Stimulated activated CD4-positive, alpha-beta T cell treated with anti-CD3 and anti-CD28 coated beads, Interleukin-4, amount 100 ng/mL, for 48 hours (primary cell): Measurements from ENCODE around the gene KRT74.

Source experiments
- DNase-seq, 2 donors: peaks; one replicate each; pipeline ENCODE4 v3.0.0-alpha.2; 2020; ENCODE audit warnings: low read depth in 2 of 2

The KRT74 gene

DNA sequence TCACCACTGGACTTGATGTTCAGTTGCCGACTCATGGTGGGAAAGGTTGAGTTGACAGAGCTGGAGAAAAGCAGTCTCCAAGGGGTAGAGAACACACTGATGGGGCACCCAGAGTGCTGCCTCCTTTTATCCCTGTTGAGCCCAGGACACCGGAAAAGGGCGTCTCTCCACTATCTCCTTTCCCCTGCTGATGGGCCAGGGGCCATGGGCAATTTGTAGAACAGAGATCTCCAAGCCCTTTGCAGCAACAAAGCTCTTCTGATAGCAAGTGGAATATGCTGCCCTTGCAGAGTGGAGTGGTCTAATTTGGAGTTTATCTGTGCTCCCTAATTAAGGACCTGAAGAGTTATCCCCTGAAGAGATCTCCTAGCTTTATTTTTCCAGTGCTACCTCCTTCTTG is at the start of gene KRT74:
KRT74 (minus strand) TSS at position 101 of the 400 bp plus-strand sequence; CDS start at position 35, 66 bp downstream.
- DNase-seq: no peak

DNA sequence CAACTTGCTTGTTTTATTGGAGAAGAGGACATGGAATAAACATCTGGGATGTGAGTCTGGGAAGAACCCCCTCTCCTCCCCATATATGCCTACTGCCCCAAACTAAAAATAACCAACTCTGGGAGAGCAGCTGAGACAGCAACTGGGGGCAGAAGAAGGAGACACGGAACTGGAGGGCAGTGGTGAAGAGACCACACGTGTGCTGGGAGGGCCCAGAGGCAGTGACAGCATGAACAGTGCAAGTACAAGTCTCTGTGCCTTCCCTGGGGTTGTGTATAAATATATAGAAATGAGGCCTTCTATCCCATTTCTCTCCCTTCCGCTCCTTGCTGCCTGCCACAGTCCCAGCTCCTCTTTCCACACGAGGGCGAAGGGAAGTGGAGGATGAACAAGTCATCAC is 48.7 kb upstream of the KRT74 start:
- no peak for DNase-seq

DNA sequence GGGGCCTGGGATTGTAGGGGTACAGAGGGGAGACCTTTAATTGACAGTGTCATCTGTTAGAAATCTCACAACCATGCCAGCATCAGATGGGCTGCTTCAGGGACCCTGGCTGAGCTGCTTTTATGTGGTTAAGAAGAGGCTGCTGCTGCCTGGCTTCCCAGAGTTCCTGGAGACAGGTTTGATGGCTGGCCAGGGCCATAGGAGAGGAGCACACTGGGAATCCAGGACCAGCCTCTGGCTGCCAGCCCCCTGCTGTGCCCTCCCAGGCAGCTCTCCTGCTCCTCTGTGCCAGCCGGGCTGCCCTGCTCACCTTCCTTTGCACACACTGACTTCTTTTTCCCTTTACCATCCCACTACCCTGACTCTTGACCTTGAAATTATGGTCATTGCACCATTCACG is 45.2 kb upstream of the KRT74 start:
- no peak for DNase-seq

DNA sequence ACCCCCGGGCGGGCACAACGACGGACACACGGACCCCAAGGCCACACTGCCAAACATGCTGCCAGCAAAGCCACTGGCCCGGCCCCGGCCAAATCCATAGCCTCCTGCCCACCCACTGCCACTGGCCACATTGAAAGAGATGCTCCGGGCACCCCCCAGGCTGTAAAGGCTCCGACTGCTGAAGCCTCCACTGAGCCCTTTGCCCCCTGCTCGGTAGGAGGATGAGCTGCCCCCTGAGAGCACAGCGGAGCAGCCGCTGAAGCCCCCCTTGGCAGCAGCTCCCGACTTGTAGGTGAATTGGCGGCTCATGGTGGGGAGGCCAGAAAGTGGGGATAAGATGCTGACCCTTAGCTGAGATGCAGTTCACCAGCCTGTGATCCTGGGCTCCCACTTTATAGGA is 44.6 kb upstream of the KRT74 start, which contains the start of gene KRT73:
KRT73 (minus strand) TSS at position 344 of the 400 bp plus-strand sequence; CDS start at position 309, 35 bp downstream.
- DNase-seq: no peak

DNA sequence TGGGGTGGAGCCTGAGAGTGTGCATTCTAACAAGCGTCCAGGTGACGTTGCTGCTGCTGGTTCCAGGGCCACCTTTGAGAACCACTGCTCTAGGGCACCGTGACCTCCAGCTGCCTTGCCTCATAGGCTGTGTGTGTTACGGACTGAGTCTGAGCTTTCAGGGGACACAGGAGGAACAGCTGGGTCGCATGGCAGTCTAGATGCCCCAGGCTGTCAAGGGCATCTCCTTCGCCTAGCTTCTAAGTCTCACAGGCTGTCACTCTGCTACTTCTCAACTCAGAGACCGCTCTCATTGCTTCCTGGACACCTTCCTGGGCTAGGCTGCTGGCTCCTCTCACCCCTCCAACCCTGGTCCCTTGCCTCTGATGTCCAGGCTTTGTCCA is 43.8 kb upstream of the KRT74 start:
- no peak for DNase-seq

DNA sequence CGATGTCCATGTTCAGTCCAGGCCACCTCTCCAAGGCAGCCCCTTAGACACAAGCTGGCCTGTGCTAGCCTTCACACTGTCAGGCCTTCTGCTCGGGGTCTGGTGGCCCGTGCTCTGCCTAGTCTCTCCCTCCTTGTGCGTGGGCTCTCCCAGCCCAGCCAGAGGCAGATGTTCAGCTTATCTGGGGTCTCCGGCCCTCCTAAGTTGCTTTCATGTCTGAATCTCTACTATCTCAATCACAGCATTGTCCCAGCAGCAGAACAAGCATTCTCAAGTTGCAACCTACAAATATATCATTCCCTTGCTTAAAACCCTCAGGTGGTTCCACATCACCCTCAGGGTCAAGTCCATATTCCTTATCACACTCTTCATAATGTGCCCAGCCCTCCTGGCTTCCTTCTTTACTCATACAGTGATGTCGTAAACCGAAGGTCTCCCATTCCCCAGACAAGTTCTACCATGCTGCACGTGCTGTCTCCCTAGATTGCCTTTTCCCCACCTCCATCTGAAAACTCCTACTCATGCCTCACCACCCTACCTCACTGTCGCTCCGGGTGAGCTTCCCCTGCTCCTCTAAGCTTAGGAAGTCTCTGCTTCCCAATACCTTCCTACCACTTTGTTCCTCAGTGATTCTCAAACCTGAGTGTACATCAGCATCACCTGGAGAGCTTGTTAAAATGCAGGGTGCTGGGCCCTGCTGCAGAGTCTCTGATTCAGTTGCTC is 43.2 kb upstream of the KRT74 start:
- no peak for DNase-seq

DNA sequence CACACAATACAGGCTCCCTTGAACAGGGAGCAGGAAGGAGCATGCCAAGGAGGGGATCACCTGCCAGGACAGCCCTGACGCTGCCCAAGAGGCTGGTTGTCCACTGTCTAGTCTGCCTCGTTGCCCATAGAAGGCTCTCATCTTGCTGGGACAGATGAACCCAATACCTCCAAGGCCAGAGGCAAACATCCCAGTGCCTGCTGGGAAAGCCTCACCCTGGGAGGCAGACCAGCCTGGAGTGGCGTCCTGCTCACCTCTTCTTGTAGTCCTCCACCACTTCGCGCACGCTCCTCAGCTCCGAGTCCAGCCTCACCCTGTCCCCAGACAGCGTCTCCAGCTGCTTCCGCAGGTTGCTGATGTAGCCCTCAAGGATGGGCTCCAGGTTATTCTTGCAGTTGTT is 42.3 kb upstream of the KRT74 start:
- no peak for DNase-seq

DNA sequence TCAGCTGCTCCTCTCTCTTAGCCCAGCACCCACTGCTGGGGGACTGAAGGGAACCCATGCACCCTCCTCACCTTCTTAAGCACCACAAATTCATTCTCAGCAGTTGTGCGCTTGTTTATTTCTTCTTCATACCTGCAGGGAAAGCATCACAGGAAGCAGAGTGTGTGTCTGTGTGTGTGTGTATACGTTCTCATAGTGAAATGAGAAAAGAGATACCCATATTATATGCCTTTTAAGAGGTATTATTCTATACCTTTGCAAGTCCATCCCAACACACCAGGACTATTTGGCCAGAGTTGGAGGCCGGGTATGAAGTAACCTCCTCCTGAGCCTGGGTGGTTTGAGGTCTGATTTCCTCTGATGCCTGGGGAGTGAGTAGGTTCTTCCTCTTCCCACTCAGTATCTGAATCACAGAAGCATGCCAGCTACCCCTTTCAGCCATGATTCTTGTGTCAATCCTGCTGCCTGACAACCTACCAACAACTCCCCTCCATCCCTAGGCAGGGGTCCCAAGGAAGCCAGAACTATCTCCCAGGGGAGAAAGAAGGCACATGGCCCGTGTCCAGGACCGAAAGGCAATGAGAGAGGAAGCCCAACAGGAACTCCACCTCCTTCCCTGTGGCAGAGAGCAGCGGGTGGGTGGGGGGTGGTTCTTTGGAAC is 41.7 kb upstream of the KRT74 start:
- DNase-seq: no peak

DNA sequence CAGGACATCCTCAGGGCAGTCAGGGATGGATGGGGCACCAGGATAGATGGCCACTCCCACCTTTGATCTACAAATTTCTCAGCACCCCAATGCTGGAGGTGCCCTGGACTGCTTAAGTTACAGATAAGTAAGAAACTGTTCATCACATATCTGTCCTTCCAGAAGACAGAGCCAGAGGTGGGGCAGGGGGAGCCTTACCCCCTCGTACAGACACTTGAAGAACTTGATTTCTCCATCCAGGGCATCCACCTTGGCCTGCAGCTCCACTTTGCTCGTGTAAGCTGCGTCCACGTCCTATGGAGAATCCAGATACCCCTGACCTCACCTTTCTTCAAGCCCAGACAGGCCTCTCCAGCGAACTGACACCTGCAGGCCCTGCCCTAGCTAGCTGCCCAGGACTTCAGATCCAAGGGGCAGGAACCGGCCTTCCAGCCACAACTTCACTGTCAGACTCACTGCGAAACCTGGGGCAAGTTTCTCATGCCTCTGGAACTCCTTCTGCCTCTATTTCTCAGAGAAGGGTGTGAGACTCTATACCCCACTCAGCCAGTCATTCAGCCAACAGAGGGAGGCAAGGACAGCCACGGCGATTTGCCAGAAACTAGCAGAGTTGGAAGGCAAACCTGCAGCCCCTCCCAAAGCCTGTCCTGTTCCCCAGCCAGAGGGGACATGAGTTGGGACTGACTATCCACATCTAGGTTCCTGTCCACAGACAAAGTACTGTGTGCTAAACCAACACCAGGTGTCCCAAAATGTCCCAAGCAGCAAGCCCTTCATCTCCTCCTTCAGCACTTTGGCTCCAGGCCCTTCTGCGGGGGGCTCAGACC is 41.0 kb upstream of the KRT74 start:
- no peak for DNase-seq

DNA sequence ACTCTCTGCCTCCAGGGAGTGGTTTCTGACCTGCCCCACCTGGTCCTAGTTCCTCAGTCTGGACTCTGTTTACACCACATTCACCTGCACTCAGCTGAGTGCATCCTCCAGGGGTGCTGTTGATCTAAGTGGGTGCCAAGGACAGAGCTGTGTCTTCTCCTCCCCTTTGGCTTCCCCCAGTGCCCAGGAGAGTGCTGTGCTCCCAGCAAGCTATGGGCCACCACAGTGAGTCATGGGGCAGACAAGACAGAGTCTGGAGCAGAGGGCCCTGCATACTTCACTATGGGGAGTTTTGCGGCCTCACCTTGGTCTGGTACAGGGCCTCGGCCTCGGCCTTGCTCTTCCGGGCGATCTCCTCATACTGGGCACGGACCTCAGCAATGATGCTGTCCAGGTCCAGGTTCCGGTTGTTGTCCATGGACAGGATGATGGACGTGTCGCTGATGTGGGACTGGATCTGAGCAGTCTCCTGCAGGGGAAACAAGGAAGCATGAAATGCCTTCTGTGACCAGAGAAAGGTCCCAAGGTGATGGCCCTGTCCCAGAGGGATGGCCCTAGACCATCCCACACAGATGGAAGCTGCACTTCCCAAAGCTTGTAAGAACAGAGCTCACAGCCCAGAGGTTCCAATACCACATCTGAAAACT is 39.9 kb upstream of the KRT74 start:
- DNase-seq: no peak

DNA sequence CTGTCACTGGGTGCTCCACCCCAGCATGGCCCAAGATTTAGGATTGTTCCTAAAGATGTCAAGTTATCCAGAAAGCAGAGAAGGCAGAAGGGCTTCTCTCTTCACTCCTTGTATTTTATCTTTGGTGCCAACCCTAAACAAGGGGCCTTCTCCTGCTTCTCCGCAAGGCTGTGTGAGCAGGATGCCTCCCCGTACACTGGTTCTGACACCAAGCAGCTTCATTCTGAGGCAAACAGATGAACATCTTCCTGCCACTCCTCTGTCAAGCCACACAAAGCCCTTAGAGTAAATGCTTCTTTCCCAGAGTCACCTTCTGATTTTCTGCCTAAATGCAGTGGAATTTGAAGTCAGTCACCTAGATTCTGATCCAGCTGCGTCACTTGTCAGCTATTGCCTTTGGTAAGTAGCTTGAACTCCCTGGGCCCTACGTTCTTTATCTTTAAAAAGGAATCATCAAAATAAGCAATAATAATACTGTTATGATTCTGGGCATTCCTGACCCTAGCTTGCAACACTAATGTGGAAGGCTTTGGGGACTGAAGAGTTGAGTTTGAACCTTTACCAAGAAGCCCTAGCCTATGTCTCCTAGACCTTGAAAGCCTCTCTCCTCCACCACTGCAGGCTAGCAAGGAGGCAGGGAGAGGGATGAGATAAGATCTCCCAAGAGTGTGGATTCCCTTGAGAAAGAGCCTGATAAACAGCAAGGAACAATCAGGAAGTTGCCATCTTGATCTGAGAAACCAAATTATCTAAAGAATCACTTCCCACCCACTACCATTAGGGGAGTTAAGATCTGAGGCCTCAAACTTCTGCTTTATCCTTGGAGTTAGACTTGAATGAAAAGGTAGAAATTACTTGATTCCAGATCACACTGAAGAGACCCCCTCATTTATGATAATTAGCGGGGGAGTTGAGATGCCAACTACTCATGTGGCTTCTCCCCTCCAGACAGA is 39.1 kb upstream of the KRT74 start:
- no peak for DNase-seq

DNA sequence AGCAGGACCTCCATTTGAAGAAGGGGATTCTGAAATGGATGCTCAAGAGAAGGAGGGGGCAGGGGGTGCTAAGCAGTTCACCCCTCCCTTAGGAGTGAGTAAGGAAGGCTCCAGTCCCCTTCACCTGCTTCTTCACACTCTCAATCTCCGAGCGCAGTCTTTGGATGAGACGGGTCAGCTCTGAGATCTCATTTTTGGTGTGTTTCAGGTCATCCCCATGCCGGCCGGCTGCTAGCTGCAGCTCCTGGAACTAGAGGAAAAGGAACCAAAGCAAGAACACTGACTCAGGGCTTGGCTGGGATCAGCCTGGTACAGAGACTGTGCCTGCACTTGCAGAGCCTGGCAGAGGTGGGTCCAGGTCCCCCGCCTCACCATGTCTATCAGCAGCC is 37.4 kb upstream of the KRT74 start:
- no peak for DNase-seq

DNA sequence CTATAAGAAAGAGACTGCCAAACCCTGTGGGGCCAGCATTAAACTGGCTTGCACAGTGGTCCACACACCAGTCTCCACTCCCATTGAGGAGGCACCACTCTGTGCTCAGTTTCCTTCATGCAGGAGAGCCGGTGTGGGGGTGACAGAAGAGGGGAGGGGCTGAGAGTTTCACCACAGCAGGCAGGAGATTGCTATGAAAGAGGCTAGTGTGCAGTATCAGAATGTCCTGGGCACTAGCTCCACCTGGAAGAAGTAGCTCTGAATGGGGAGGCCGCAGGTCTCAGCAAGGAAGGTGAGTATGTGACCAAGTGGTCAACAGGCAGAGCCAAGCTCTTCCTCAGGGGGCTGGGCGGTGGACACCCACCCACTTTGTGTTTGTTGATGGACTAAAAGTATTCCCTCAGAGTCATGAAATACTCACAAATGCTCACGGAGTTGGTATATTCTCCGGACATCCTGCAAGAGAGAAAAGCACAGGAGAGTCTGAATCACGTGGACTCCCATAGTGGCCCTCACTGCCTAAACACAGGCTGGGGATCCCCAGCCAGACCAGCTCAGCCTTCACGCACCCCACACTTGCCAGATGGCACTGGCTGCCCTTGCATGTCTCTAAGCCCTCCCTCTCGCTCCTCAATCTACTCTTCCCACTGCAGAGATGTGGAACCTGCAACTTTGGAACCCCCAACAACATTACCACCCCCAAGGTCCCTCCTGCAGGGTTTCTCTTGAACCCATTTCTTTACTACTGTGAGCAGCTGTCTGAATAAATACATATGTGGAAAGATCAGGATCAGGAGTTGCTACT is 35.4 kb upstream of the KRT74 start:
- DNase-seq: no peak

DNA sequence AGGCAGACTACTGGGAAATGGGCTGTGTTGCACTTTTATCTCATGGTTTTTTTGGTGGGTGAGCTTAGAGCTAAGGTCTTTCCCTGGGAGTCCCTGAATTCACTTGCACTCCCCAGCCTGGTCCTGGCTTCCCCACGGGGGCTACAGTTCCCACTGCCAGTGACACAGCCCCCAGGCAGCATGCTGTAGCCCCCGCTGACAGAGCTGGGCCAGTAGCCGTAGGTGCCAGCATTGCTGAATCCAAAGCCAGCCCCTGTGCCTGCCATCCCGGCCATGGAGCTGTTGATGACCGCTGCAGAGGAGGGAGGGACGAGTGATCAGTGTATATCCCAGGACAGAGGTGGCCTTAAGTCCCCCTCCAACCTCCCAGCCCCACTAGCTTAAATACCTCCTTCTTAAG is 34.5 kb upstream of the KRT74 start:
- DNase-seq: no peak

DNA sequence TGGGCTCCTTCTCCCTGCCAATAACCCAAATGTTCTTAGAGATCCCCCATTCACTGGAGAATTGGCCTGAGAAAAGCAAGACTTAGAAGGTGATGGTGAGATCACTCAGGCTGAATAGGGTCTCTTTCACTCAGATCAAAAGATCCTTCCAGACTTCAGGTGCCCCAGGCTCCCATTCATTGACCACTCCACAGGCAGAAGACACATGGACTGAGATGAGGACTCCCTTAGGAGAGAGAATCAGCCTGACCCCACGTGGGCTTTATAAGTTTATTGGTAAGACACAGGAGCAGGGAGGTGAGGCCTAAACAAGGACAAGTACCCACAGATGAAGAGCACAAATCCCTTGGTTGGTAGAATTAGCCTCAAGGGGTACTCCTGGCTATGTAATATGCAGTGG is 33.7 kb upstream of the KRT74 start:
- no peak for DNase-seq

DNA sequence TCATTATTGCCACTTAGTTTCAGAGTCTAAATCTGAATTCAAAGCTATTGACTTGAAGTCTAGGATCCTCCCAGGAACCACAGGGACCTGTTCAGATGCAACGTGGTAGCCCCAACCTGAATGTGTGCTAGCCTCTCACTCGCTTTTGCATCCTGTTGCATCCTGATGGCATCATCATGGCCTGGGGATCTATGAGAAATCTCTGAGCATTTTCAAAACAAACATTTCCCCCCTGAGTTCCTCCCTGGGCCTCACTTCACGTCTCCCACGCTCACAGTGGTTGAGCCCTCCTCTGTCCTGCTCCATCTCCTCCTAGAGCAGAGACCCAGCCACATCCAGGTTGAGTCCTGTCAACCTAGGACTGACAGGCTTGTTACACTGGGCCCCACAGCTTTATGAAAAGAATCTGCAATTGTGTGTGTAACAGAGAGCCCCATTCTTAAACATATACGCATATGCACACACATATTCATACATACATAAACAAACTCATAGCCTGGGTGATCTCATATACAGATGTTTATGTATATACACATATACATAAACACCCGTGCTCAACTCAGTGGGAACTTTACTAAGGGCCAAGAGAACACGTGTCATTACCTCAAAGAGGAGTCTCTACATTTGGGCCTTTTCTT is 33.1 kb upstream of the KRT74 start:
- no peak for DNase-seq

DNA sequence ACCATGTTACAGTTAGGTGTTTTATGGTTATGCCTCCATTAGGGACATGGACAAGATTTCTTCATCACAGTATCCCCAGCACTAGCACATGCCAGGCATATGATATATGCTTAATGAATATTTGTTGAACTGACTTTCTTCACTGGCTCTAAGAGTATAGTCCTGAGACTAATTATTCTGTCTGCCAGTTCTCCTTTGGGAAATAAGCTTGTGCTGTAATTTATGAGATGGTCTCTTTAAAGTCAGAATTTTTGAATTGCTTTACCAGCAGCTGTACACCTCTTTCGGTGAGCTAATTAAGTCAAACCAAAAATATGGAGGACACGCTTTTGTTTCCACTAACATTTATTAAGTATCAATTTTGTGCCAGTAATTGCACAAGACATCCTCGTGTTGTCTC is 32.5 kb upstream of the KRT74 start:
- no peak for DNase-seq

DNA sequence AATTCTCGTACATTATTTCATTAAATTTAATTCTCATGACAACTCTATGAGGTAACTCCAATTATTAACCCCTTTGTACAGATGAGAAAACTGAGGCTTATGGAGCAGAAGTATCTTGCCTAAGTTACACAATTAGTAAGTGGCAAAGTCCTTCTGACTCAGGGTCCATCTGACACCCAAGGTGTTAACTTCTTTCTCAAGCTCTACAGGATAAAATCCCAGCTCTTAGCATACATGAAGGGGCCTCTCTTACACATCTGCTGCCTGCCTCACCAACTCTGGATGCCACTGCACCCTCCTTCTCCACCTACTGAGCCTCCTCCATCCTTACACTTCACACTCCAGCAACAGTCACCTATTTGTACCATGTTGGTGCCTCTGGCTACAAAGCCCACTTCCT is 31.9 kb upstream of the KRT74 start:
- no peak for DNase-seq

DNA sequence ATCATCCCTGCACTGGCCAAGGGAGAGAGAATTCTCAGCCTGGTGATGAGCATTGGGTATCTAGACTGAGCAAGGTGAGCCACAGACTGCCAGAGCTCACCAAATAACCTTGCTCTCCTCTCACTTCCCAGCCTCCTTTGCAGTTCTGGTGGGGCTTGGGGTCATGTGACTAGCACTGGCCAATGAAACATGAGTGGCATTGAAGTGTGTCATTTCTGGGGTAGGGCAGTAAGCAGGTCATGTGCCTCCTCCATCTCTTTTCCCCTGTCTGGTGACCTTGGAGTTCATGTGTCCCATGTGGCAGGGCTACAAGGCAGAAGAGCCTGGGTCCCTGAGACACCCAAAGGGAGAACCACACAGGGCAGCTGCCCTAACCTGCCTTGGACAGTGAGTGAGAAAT is 31.2 kb upstream of the KRT74 start:
- DNase-seq: no peak

DNA sequence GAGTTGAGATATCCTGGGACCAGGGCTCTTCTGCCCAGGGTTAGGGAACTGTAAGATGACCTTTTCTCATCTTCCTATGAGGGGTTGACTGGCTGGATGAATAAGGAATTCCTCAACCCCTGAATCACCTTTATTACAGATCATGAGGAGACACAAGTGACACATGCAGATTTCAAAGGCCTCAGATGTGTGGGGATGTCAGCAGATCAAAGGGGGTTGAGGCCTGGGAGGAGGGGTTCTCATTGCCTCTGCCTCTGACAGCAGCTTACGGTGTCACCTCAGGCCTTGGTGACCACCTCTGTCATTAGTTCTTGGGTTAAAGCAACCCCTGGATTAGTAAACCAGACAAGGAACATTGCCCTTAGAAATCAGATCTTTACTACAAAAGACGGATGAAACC is 29.7 kb upstream of the KRT74 start:
- no peak for DNase-seq
